ENCODE results near the gene WASF3.

WASF3 gene

GRCh38 chr13:26590379-26590778 is 32.9 kb downstream of the WASF3 start:
- DNase-seq (ENCODE audit: low read depth in 2 of 2): no peak

- DNase-seq (ENCODE audit: low read depth in 2 of 2): no peak
Observed at GRCh38 chr13:26590951-26591350, 33.5 kb downstream of the WASF3 start.

- no peak for DNase-seq (ENCODE audit: low read depth in 2 of 2)
Observed at GRCh38 chr13:26591672-26592071, 34.2 kb downstream of the WASF3 start.

GRCh38 chr13:26593661-26594060 is 36.2 kb downstream of the WASF3 start:
- no peak for DNase-seq (ENCODE audit: low read depth in 2 of 2)

- no peak for DNase-seq (ENCODE audit: low read depth in 2 of 2)
Observed at GRCh38 chr13:26594363-26594762, 36.9 kb downstream of the WASF3 start.

- DNase-seq (ENCODE audit: low read depth in 2 of 2): no peak
Observed at GRCh38 chr13:26596458-26596857, 39.0 kb downstream of the WASF3 start.

GRCh38 chr13:26599403-26599802 is 41.9 kb downstream of the WASF3 start:
- no peak for DNase-seq (ENCODE audit: low read depth in 2 of 2)

GRCh38 chr13:26599860-26600259 is 42.4 kb downstream of the WASF3 start:
- DNase-seq (ENCODE audit: low read depth in 2 of 2): no peak

GRCh38 chr13:26600343-26600742 is 42.9 kb downstream of the WASF3 start:
- no peak for DNase-seq (ENCODE audit: low read depth in 2 of 2)

GRCh38 chr13:26601669-26602068 is 44.2 kb downstream of the WASF3 start:
- no peak for DNase-seq (ENCODE audit: low read depth in 2 of 2)

- DNase-seq (ENCODE audit: low read depth in 2 of 2): no peak
Observed at GRCh38 chr13:26602783-26603182, 45.3 kb downstream of the WASF3 start.

GRCh38 chr13:26604784-26605545 is 47.5 kb downstream of the WASF3 start:
- no peak for DNase-seq (ENCODE audit: low read depth in 2 of 2)

GRCh38 chr13:26605845-26606244 is 48.4 kb downstream of the WASF3 start:
- no peak for DNase-seq (ENCODE audit: low read depth in 2 of 2)

- DNase-seq (ENCODE audit: low read depth in 2 of 2): no peak
Observed at GRCh38 chr13:26606631-26607030, 49.1 kb downstream of the WASF3 start.

GRCh38 chr13:26614721-26615120 is 57.2 kb downstream of the WASF3 start:
- no peak for DNase-seq (ENCODE audit: low read depth in 2 of 2)

GRCh38 chr13:26616126-26616525 is 58.6 kb downstream of the WASF3 start:
- no peak for DNase-seq (ENCODE audit: low read depth in 2 of 2)

- no peak for DNase-seq (ENCODE audit: low read depth in 2 of 2)
Observed at GRCh38 chr13:26618726-26619125, 61.2 kb downstream of the WASF3 start.

GRCh38 chr13:26619358-26619757 is 61.9 kb downstream of the WASF3 start:
- no peak for DNase-seq (ENCODE audit: low read depth in 2 of 2)

- no peak for DNase-seq (ENCODE audit: low read depth in 2 of 2)
Observed at GRCh38 chr13:26621731-26622401, 64.4 kb downstream of the WASF3 start.

- no peak for DNase-seq (ENCODE audit: low read depth in 2 of 2)
Observed at GRCh38 chr13:26623125-26623524, 65.6 kb downstream of the WASF3 start.

GRCh38 chr13:26624572-26624971 is 67.1 kb downstream of the WASF3 start:
- no peak for DNase-seq (ENCODE audit: low read depth in 2 of 2)

- no peak for DNase-seq (ENCODE audit: low read depth in 2 of 2)
Observed at GRCh38 chr13:26626271-26626670, 68.8 kb downstream of the WASF3 start.

- DNase-seq (ENCODE audit: low read depth in 2 of 2): no peak
Observed at GRCh38 chr13:26628706-26629105, 71.2 kb downstream of the WASF3 start.
